ENCODE data around the gene PLXDC1. TPM values are rescaled to one million over a fixed set of nuclear protein-coding genes. Genes with fewer than 3 reads are reported as not detected.

The PLXDC1 gene
- total RNA-seq, 1 experiment from 2014 or later: not detected

GRCh38 chr17:39141915-39142664 lies 9.3 kb downstream of the PLXDC1 start:
- in situ Hi-C loops (cut with HindIII; ENCODE audit: low pct_unique_long_range_greater_than_20kb, low sequenced_read_pairs): no loop called here
- POLR2A ChIA-PET: no interaction called here

GRCh38 chr17:39141294-39141693 lies 10.1 kb downstream of the PLXDC1 start:
- POLR2A ChIA-PET: no interaction called here
- Histone ChIP-seq H3K36me3 (ENCODE audit: control insufficient read depth, insufficient read depth, low read length) (no peaks in the 10 kb centered on the region), H3K27ac (ENCODE audit: low read length) (no peak overlapping the region), H3K27me3 (ENCODE audit: control insufficient read depth, insufficient read depth, low read length) (no peaks in the 10 kb centered on the region), H3K9me3 (ENCODE audit: control insufficient read depth, insufficient read depth, low read depth, low read length) (no peaks in the 10 kb centered on the region), H3K4me1 (ENCODE audit: control insufficient read depth, insufficient read depth, low read length) (no peaks in the 10 kb centered on the region), H3K4me3 (ENCODE audit: low read depth in 2 of 2, low read length in 2 of 2) (no peak overlapping the region)
- CTCF ChIA-PET: no interaction called here
- DNase-seq (ENCODE audit: low read depth, low spot score) (no peak), ATAC-seq (no peak)
- TF ChIP-seq SIN3A (IDR thresholded peaks at IDR 0.05; ENCODE audit: borderline replicate concordance, insufficient read depth, low read depth, low read length) (no peak), POLR2AphosphoS5 (IDR thresholded peaks at IDR 0.05; ENCODE audit: low read depth, low read length) (no peak)
- intact Hi-C loops (cut with micrococcal nuclease; ENCODE audit: unreplicated experiment) (no loop called here), in situ Hi-C loops (cut with HindIII; ENCODE audit: low pct_unique_long_range_greater_than_20kb, low sequenced_read_pairs) (no loop called here)
- BruUV-seq (replicated peaks): no TSS peak

More at GRCh38 chr17:39141915-39142664, 9.3 kb downstream of the PLXDC1 start:
- BruUV-seq (replicated peaks): no TSS peak
- Histone ChIP-seq H3K9me3 (ENCODE audit: control insufficient read depth, insufficient read depth, low read depth, low read length) (no peaks in the 10 kb centered on the region), H3K4me1 (ENCODE audit: control insufficient read depth, insufficient read depth, low read length) (no peaks in the 10 kb centered on the region), H3K4me3 (ENCODE audit: low read depth in 2 of 2, low read length in 2 of 2) (no peak overlapping the region), H3K27me3 (ENCODE audit: control insufficient read depth, insufficient read depth, low read length) (no peaks in the 10 kb centered on the region), H3K36me3 (ENCODE audit: control insufficient read depth, insufficient read depth, low read length) (no peaks in the 10 kb centered on the region), H3K27ac (ENCODE audit: low read length) (no peak overlapping the region)
- DNase-seq (ENCODE audit: low read depth, low spot score): no peak
- CTCF ChIA-PET: no interaction called here
- intact Hi-C loops (cut with micrococcal nuclease; ENCODE audit: unreplicated experiment): no loop called here
- no peak for ATAC-seq
- no peak for TF ChIP-seq SIN3A (IDR thresholded peaks at IDR 0.05; ENCODE audit: borderline replicate concordance, insufficient read depth, low read depth, low read length)
- no peak for TF ChIP-seq REST (IDR thresholded peaks at IDR 0.05; ENCODE audit: insufficient read depth in 1 of 2, low read depth in 2 of 2, low read length in 1 of 2)
- no peak for TF ChIP-seq TCF7L2 (IDR thresholded peaks at IDR 0.05; ENCODE audit: low read depth, low read length)
- TF ChIP-seq POLR2AphosphoS5 (IDR thresholded peaks at IDR 0.05; ENCODE audit: low read depth, low read length): no peak
- no peak for TF ChIP-seq CTCF (IDR thresholded peaks at IDR 0.05)

DNA sequence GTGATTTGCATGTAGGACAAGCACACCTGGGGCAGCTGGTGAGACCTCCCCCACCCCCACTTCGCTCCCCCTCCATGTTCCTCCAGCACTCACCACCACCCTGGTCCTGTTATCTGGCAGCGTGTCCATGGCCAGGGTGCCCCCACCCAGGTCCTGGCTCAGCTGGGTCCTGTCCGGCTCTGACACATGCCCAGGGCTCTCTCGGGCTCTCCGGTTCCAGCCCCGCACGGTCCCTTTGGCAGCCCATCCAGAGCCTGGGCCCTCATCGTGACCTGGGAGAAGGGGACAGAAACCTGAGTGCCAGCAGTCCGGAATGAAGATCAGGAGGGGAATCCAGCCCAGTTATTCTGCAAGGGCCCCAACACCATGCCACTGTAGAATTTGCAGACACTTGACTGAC lies 11.9 kb downstream of the PLXDC1 start:
- Histone ChIP-seq H3K36me3 (ENCODE audit: control insufficient read depth, insufficient read depth, low read length) (no peaks in the 10 kb centered on the region), H3K9me3 (ENCODE audit: control insufficient read depth, insufficient read depth, low read depth, low read length) (no peaks in the 10 kb centered on the region), H3K27ac (ENCODE audit: low read length) (no peak overlapping the region), H3K4me1 (ENCODE audit: control insufficient read depth, insufficient read depth, low read length) (no peaks in the 10 kb centered on the region), H3K4me3 (ENCODE audit: low read depth in 2 of 2, low read length in 2 of 2) (no peak overlapping the region), H3K27me3 (ENCODE audit: control insufficient read depth, insufficient read depth, low read length) (no peaks in the 10 kb centered on the region)
- ATAC-seq (no peak), DNase-seq (ENCODE audit: low read depth, low spot score) (no peak)
- CTCF ChIA-PET: no interaction called here
- in situ Hi-C loops (cut with HindIII; ENCODE audit: low pct_unique_long_range_greater_than_20kb, low sequenced_read_pairs): no loop called here
- no TSS peak for BruUV-seq (replicated peaks)
- POLR2A ChIA-PET: no interaction called here
- intact Hi-C loops (cut with micrococcal nuclease; ENCODE audit: unreplicated experiment): no loop called here
- TF ChIP-seq REST (IDR thresholded peaks at IDR 0.05; ENCODE audit: insufficient read depth in 1 of 2, low read depth in 2 of 2, low read length in 1 of 2): no peak
- no peak for TF ChIP-seq TCF7L2 (IDR thresholded peaks at IDR 0.05; ENCODE audit: low read depth, low read length)
- no peak for TF ChIP-seq CTCF (IDR thresholded peaks at IDR 0.05)
- no peak for TF ChIP-seq POLR2AphosphoS5 (IDR thresholded peaks at IDR 0.05; ENCODE audit: low read depth, low read length)
- TF ChIP-seq SIN3A (IDR thresholded peaks at IDR 0.05; ENCODE audit: borderline replicate concordance, insufficient read depth, low read depth, low read length): no peak

Measured in Panc1 (cell line).